Prostate gland (tissue), 2 donors: ENCODE data around the gene PLCH1. TPM values are rescaled to one million over a fixed set of nuclear protein-coding genes. Genes with fewer than 3 reads are reported as not detected.

Source experiments
- DNase-seq: peaks from one replicate; pipeline ENCODE4 v3.0.0-alpha.2; 2019; ENCODE audit warnings: low spot score
- H3K27ac ChIP-seq, 2 donors: fragments of 200-600 bp; sonication (generic); 2 replicates each; pipeline ENCODE4 v1.5.1; 2017 to 2019
- H3K27me3 ChIP-seq: fragments of 200-600 bp; sonication (generic); replicated peaks from 2 replicates; pipeline ENCODE4 v1.5.1; 2019; ENCODE audit not compliant: insufficient read depth
- H3K36me3 ChIP-seq, 2 donors: fragments of 200-600 bp; sonication (generic); 1 replicate in 1 of 2; 2 replicates in 1 of 2; pipeline versions ENCODE4 v1.5.1 to v1.8.1; 2017 to 2019
- H3K4me1 ChIP-seq: fragments of 200-600 bp; sonication (generic); replicated peaks from 2 replicates; pipeline ENCODE4 v1.5.1; 2019
- H3K4me3 ChIP-seq, 2 donors: fragments of 200-600 bp; sonication (generic); 2 replicates each; pipeline ENCODE4 v1.5.1; 2017 to 2019
- H3K9me3 ChIP-seq: fragments of 200-600 bp; sonication (generic); 2 replicates; pipeline ENCODE4 v1.5.1; 2017
- CTCF ChIP-seq, 4 experiments: fragments of 200-600 bp in 2 of 4; fragments of 450-650 bp in 2 of 4; sonication (generic) in 2 of 4; IDR thresholded peaks; 1 replicate in 3 of 4; 2 replicates in 1 of 4; pipeline ENCODE4 v1.5.1; 2016 to 2019; ENCODE audit warnings: antibody characterized with exemption in 4 of 4, mild to moderate bottlenecking in 2 of 4, moderate library complexity in 2 of 4
- POLR2A ChIP-seq: fragments of 450-650 bp; IDR thresholded peaks from one replicate; pipeline ENCODE4 v1.6.1; 2016; ENCODE audit warnings: antibody characterized with exemption, mild to moderate bottlenecking
- POLR2AphosphoS5 ChIP-seq: sonication (generic); formaldehyde crosslinking; IDR thresholded peaks from one replicate; pipeline ENCODE4 v1.6.1; 2017; ENCODE audit warnings: antibody characterized with exemption
- WGBS: methylation state at CpG from one replicate; pipeline ENCODE4 v1.1.5; 2018; 5-methylcytosine and 5-hydroxymethylcytosine counted together
- intact Hi-C: fragments of 100-400 bp; cut with DNase I; formaldehyde crosslinking; loops from one replicate; pipeline ENCODE4 v1.14.2; 2022
- total RNA-seq, 2 donors: library from RNA; depleted of rRNA; stranded (reverse); fragments of >200 nt; gene quantifications; one replicate each; pipeline ENCODE4 v1.1.0, GENCODE V29; 2016

The PLCH1 gene
- total RNA-seq, 2 donors from 2014 or later = 0.64 to 12.2 TPM

DNA sequence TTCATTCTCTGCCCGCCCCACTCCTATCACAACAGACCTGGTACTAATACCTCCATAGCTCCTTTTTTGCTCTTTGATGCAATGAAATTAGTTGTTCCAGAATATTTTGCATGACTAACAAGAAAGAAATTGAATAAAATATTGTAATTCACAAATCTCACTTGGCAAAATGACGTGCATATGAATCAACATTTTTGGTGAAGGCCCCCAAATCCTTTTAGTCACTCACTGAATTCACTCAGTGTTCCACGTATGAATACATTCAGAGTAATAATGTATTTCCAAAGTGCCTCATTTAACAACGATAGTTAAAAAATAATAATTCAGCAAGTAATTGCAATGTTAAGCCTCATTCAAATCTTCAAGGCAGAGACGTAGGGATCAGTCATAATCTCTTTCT lies 302.8 kb downstream of the PLCH1 start:
- Histone ChIP-seq H3K36me3 (no peaks in the 10 kb centered on the region), H3K4me3 (no peak overlapping the region), H3K27ac (no peak overlapping the region), H3K9me3 (no peaks in the 10 kb centered on the region), H3K27me3 (no peaks in the 10 kb centered on the region), H3K4me1 (no peaks in the 10 kb centered on the region)
- intact Hi-C loops = no loop called here
- TF ChIP-seq CTCF (IDR thresholded peaks at IDR 0.05) (no peak), POLR2A (no peak), POLR2AphosphoS5 (no peak)
- 92% methylated on average over 5 of the region's 5 CpGs for WGBS
- no peak for DNase-seq

- no peak for DNase-seq
- H3K27ac ChIP-seq = no peak overlapping the region
Observed at GRCh38 chr3:155441506-155441905, 303.4 kb downstream of the PLCH1 start.

DNA sequence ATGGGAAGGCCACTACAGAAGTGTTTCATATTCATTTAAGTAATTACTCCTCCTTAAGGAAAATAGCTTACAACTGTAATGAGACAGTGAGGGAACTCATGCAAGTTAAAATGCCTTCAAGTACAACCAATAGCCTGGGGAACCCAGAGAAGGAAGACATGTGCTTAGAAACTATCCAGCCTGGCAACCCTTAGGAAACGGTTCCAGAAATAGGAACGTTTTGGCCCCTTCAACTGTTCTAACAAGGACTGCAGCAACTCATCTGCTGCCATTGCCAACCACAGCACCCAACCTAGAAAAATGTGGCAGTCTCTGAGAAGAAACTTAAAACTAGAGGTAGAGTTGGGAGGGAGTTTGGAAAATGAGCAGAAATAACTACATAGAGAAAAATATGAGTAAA lies 303.8 kb downstream of the PLCH1 start:
- Histone ChIP-seq H3K4me3 (no peak overlapping the region), H3K27ac (no peak overlapping the region), H3K27me3 (no peaks in the 10 kb centered on the region), H3K4me1 (no peaks in the 10 kb centered on the region), H3K9me3 (no peaks in the 10 kb centered on the region), H3K36me3 (no peaks in the 10 kb centered on the region)
- intact Hi-C loops = no loop called here
- 58% methylated on average over 2 of the region's 2 CpGs for WGBS
- no peak for DNase-seq
- no peak for TF ChIP-seq POLR2AphosphoS5
- TF ChIP-seq POLR2A = no peak
- TF ChIP-seq CTCF (IDR thresholded peaks at IDR 0.05) = no peak

More at GRCh38 chr3:155441506-155441905, 303.4 kb downstream of the PLCH1 start:
- H3K9me3 ChIP-seq = no peaks in the 10 kb centered on the region
- WGBS = 71% methylated on average over 1 of the region's 1 CpG
- H3K4me1 ChIP-seq = no peaks in the 10 kb centered on the region
- no peak overlapping the region for H3K4me3 ChIP-seq
- H3K27me3 ChIP-seq = no peaks in the 10 kb centered on the region
- TF ChIP-seq POLR2A (no peak), CTCF (IDR thresholded peaks at IDR 0.05) (no peak), POLR2AphosphoS5 (no peak)
- no peaks in the 10 kb centered on the region for H3K36me3 ChIP-seq
- intact Hi-C loops = no loop called here

DNA sequence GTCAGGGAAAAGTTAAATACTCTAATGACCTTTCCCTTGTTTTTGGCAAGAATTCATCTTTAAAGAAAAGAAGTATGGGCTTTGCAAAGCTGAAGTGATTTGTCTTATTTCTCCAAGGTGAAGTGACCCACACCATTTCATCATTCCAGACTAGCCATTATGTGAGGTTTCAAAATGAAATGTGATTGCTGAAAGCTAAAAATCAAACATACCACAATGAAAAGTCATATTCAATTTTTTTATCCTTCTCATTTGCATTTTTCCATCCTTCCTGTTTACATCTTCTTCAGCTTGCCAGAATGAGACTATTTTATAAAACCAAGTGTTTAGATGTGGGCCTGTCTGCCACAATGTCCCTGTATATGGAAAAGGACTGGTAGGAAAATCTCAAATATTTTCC lies 309.1 kb downstream of the PLCH1 start:
- no peaks in the 10 kb centered on the region for H3K36me3 ChIP-seq
- no peaks in the 10 kb centered on the region for H3K4me1 ChIP-seq
- intact Hi-C loops = no loop called here
- H3K27me3 ChIP-seq = no peaks in the 10 kb centered on the region
- no peaks in the 10 kb centered on the region for H3K9me3 ChIP-seq
- no peak overlapping the region for H3K4me3 ChIP-seq
- TF ChIP-seq POLR2AphosphoS5 (no peak), CTCF (IDR thresholded peaks at IDR 0.05) (no peak), POLR2A (no peak)
- no peak for DNase-seq
- no peak overlapping the region for H3K27ac ChIP-seq

- 81% methylated on average over 7 of the region's 7 CpGs for WGBS
Observed at GRCh38 chr3:155431856-155432570, 312.9 kb downstream of the PLCH1 start.

More at GRCh38 chr3:155431856-155432570, 312.9 kb downstream of the PLCH1 start:
- Histone ChIP-seq H3K27me3 (no peaks in the 10 kb centered on the region), H3K9me3 (no peaks in the 10 kb centered on the region), H3K4me1 (no peaks in the 10 kb centered on the region), H3K27ac (no peak overlapping the region), H3K36me3 (no peaks in the 10 kb centered on the region), H3K4me3 (no peak overlapping the region)
- intact Hi-C loops = no loop called here
- no peak for DNase-seq
- TF ChIP-seq POLR2A (no peak), CTCF (IDR thresholded peaks at IDR 0.05) (no peak), POLR2AphosphoS5 (no peak)
